PC-3 (cell line): ENCODE data around the gene CDRT4. TPM values are rescaled to one million over a fixed set of nuclear protein-coding genes. Genes with fewer than 3 reads are reported as not detected.

Source experiments
- ATAC-seq: fragments of 200-7000 bp; cut with Tn5 transposase; 2 replicates; pipeline ENCODE4 v1.9.1; 2020; ENCODE audit warnings: mild to moderate bottlenecking, moderate library complexity
- BruUV-seq: library from RNA; stranded (reverse); fragments of 400-500 nt; replicated peaks from 2 replicates; lab custom pipeline; 2021; lab: Mats Ljungman, UMichigan
- CTCF ChIA-PET: fragments of 300-600 bp; sonication (Branson Sonifier 250); formaldehyde crosslinking; loops from one replicate; lab custom pipeline; 2022; ENCODE audit warnings: antibody characterized with exemption; lab: Charles Lee
- POLR2A ChIA-PET: fragments of 300-600 bp; sonication (Branson Sonifier 250); formaldehyde crosslinking; loops from one replicate; lab custom pipeline; 2022; ENCODE audit warnings: antibody characterized with exemption; ENCODE audit not compliant: unreplicated experiment; lab: Charles Lee
- DNase-seq: peaks from one replicate; pipeline ENCODE4 v3.0.0-alpha.2; 2015
- H2AFZ ChIP-seq: fragments of 300-600 bp; sonication (generic); 2 replicates; pipeline ENCODE4 v1.6.0; 2016; ENCODE audit warnings: antibody characterized with exemption, low read length
- H3F3A ChIP-seq: fragments of 300-600 bp; sonication (generic); one replicate; pipeline ENCODE4 v1.6.0; 2017; ENCODE audit warnings: antibody characterized with exemption, low read length, control low read depth, mild to moderate bottlenecking; ENCODE audit not compliant: unreplicated experiment
- H3K27ac ChIP-seq: fragments of 300-600 bp; sonication (generic); 2 replicates; pipeline ENCODE4 v1.5.1; 2016; ENCODE audit warnings: mild to moderate bottlenecking, low read length
- H3K27me3 ChIP-seq: fragments of 300-600 bp; sonication (generic); 2 replicates; pipeline ENCODE4 v1.6.1; 2016; ENCODE audit warnings: low read length, mixed read lengths
- H3K36me3 ChIP-seq: fragments of 300-600 bp; sonication (generic); 2 replicates; pipeline ENCODE4 v1.6.1; 2016; ENCODE audit warnings: low read depth, mixed run types, low read length, mixed read lengths
- H3K4me1 ChIP-seq: fragments of 300-600 bp; sonication (generic); 2 replicates; pipeline ENCODE4 v1.5.1; 2016; ENCODE audit warnings: low read length; ENCODE audit not compliant: insufficient read depth
- H3K4me2 ChIP-seq: fragments of 300-600 bp; sonication (generic); 2 replicates; pipeline ENCODE4 v1.6.0; 2016; ENCODE audit warnings: low read length
- H3K4me3 ChIP-seq: fragments of 300-600 bp; sonication (generic); 2 replicates; pipeline ENCODE4 v1.5.1; 2016; ENCODE audit warnings: mild to moderate bottlenecking, low read length, mixed read lengths
- H3K79me2 ChIP-seq: fragments of 300-600 bp; sonication (generic); 2 replicates; pipeline ENCODE4 v1.6.1; 2017; ENCODE audit warnings: low read length, mixed read lengths
- H3K9ac ChIP-seq: fragments of 300-600 bp; sonication (generic); 2 replicates; pipeline ENCODE4 v1.6.0; 2016; ENCODE audit warnings: mild to moderate bottlenecking, low read length
- H3K9me2 ChIP-seq: fragments of 300-600 bp; sonication (generic); replicated peaks from 2 replicates; pipeline ENCODE4 v1.6.1; 2016; ENCODE audit warnings: mixed run types, low read length, mixed read lengths
- H3K9me3 ChIP-seq: fragments of 300-600 bp; sonication (generic); 2 replicates; pipeline ENCODE4 v1.6.1; 2016; ENCODE audit warnings: low read length, mixed read lengths
- H4K20me1 ChIP-seq: fragments of 300-600 bp; sonication (generic); 2 replicates; pipeline ENCODE4 v1.6.1; 2016; ENCODE audit warnings: low read length, mixed read lengths
- CTCF ChIP-seq: fragments of 300-600 bp; sonication (generic); conservative IDR thresholded peaks from 2 replicates; pipeline ENCODE4 v1.5.1; 2017; ENCODE audit warnings: antibody characterized with exemption, low read depth, mild to moderate bottlenecking, low read length
- EZH2 ChIP-seq: fragments of 300-600 bp; sonication (generic); IDR thresholded peaks from one replicate; pipeline ENCODE4 v1.6.1; 2017; ENCODE audit warnings: antibody characterized with exemption, mild to moderate bottlenecking, low read length; ENCODE audit not compliant: unreplicated experiment
- EZH2phosphoT487 ChIP-seq: fragments of 300-600 bp; sonication (generic); IDR thresholded peaks from 2 replicates; pipeline ENCODE4 v1.6.1; 2018; ENCODE audit warnings: mild to moderate bottlenecking, antibody characterized with exemption, low read length, borderline replicate concordance
- intact Hi-C: fragments of 100-400 bp; cut with micrococcal nuclease; formaldehyde crosslinking; loops from 2 replicates; pipeline ENCODE4 v1.9.0; 2023
- total RNA-seq: library from RNA; depleted of rRNA; stranded (reverse); fragments of >200 nt; gene quantifications from 2 replicates; pipeline ENCODE4 v1.2.3, GENCODE V29; 2014

CDRT4 gene
- total RNA-seq, 1 experiment from 2014 or later = 5.0 TPM

DNA sequence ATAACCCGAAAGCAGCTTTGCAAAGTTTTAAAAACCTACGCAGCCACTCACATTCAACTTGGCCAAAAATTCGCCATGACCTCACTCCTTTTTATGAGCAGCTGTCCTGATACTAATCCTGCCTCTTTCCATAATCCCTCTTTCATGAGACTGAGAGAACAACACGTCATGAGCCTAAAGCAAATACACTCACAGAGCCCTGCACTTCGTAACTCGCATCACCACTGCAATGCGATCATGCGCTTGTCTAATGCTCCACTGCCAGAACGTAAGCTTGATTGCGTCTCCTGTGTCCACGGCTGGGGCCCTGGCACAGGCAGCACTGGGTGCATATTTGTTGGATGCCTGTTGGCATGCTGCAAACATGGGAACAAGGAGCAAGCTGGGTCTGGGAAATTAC, 36.2 kb downstream of the CDRT4 start:
- Histone ChIP-seq H3K9me3 (no peaks in the 10 kb centered on the region), H3K9ac (no peak overlapping the region), H3K4me2 (no peak overlapping the region), H3K36me3 (no peaks in the 10 kb centered on the region), H3K27me3 (no peaks in the 10 kb centered on the region), H2AFZ (no peak overlapping the region), H3K9me2 (no peaks in the 10 kb centered on the region), H3K4me1 (peaks cover 5% of the 10 kb centered on the region), H4K20me1 (no peaks in the 10 kb centered on the region), H3K4me3 (no peak overlapping the region), H3K79me2 (no peaks in the 10 kb centered on the region), H3F3A (no peaks in the 10 kb centered on the region), H3K27ac (no peak overlapping the region)
- ChIA-PET CTCF (no interaction called here), POLR2A (no interaction called here)
- intact Hi-C loops = no loop called here
- ATAC-seq = no peak
- no peak for DNase-seq
- no peak for TF ChIP-seq CTCF
- no peak for TF ChIP-seq EZH2
- no peak for TF ChIP-seq EZH2phosphoT487
- no TSS peak for BruUV-seq

DNA sequence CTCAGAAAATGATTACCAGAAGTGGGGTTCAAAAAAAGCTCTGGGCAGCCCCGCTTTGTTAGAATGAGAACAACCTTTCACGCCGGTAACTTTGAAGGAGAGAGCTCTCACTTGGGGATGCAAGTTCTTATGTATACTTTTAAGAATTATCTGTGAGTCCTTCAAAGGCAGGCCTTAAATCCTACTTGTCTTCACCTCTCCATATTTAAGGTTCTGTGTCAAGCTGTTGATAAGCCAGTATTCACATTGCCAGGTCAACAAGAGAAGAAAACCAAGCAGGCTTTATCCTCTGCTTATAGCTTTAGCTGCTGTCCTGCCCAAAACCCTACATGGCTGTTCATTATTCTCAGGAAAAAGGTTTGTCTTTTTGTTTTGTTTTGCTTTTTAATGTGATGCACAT, 42.9 kb downstream of the CDRT4 start:
- Histone ChIP-seq H3K9me2 (no peaks in the 10 kb centered on the region), H3K27me3 (no peaks in the 10 kb centered on the region), H3K9me3 (no peaks in the 10 kb centered on the region), H3K9ac (no peak overlapping the region), H3K36me3 (no peaks in the 10 kb centered on the region), H3K4me2 (no peak overlapping the region), H3F3A (no peaks in the 10 kb centered on the region), H3K4me3 (no peak overlapping the region), H3K27ac (no peak overlapping the region), H3K4me1 (no peaks in the 10 kb centered on the region), H4K20me1 (no peaks in the 10 kb centered on the region), H3K79me2 (no peaks in the 10 kb centered on the region), H2AFZ (no peak overlapping the region)
- ATAC-seq = no peak
- intact Hi-C loops = no loop called here
- POLR2A ChIA-PET = no interaction called here
- DNase-seq = no peak
- CTCF ChIA-PET = no interaction called here
- TF ChIP-seq EZH2phosphoT487 = no peak
- TF ChIP-seq CTCF = no peak
- TF ChIP-seq EZH2 = no peak
- BruUV-seq = no TSS peak

- Histone ChIP-seq H3K4me1 (no peaks in the 10 kb centered on the region), H3K27ac (no peak overlapping the region), H3F3A (no peaks in the 10 kb centered on the region), H2AFZ (no peak overlapping the region), H3K27me3 (no peaks in the 10 kb centered on the region), H3K9me3 (no peaks in the 10 kb centered on the region), H3K4me2 (no peak overlapping the region), H4K20me1 (no peaks in the 10 kb centered on the region), H3K79me2 (no peaks in the 10 kb centered on the region), H3K4me3 (no peak overlapping the region), H3K36me3 (no peaks in the 10 kb centered on the region), H3K9ac (no peak overlapping the region), H3K9me2 (no peaks in the 10 kb centered on the region)
- intact Hi-C loops = no loop called here
- TF ChIP-seq CTCF (no peak), EZH2 (no peak), EZH2phosphoT487 (no peak)
- DNase-seq (no peak), ATAC-seq (no peak)
- ChIA-PET POLR2A (no interaction called here), CTCF (no interaction called here)
- no TSS peak for BruUV-seq
Observed at GRCh38 chr17:15422392-15422965, 44.9 kb downstream of the CDRT4 start.
